ENCODE results near the gene APCDD1L.

APCDD1L gene

DNA sequence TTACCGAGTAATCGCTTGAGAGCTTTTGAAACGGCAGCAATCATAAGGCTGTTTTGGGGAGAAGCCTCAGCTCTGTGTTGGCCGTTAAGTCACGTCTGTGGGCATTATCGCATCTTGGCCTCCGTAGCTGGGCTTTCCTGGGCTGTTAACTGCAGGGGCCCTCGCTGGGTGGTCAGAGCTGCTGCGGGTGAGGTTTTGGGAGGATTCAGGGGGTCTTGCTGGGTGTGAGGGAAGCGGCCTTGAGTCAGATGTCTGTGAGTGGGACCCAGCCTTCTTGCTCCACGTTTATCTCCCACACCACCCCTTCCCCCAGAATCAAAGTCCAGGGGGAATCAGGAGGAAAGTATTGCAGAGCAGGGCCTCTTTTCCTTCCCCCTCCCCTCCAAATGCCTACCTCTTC lies 3.2 kb upstream of the APCDD1L start:
- TF ChIP-seq YY1 (IDR thresholded peaks at IDR 0.05; ENCODE audit: low read depth) (no peak), RAD21 (IDR thresholded peaks at IDR 0.05; ENCODE audit: low read depth) (no peak), CREB1 (IDR thresholded peaks at IDR 0.05; ENCODE audit: low read depth) (no peak), ZBTB7A (IDR thresholded peaks at IDR 0.05; ENCODE audit: low read depth) (no peak), TAF1 (IDR thresholded peaks at IDR 0.05; ENCODE audit: low read depth) (no peak), TCF12 (IDR thresholded peaks at IDR 0.05; ENCODE audit: low read depth) (no peak), CEBPB (IDR thresholded peaks at IDR 0.05) (no peak), EP300 (IDR thresholded peaks at IDR 0.05; ENCODE audit: borderline replicate concordance) (no peak), EGR1 (IDR thresholded peaks at IDR 0.05) (no peak), TEAD4 (IDR thresholded peaks at IDR 0.05) (no peak)
- TF ChIP-seq, protein P1, sequence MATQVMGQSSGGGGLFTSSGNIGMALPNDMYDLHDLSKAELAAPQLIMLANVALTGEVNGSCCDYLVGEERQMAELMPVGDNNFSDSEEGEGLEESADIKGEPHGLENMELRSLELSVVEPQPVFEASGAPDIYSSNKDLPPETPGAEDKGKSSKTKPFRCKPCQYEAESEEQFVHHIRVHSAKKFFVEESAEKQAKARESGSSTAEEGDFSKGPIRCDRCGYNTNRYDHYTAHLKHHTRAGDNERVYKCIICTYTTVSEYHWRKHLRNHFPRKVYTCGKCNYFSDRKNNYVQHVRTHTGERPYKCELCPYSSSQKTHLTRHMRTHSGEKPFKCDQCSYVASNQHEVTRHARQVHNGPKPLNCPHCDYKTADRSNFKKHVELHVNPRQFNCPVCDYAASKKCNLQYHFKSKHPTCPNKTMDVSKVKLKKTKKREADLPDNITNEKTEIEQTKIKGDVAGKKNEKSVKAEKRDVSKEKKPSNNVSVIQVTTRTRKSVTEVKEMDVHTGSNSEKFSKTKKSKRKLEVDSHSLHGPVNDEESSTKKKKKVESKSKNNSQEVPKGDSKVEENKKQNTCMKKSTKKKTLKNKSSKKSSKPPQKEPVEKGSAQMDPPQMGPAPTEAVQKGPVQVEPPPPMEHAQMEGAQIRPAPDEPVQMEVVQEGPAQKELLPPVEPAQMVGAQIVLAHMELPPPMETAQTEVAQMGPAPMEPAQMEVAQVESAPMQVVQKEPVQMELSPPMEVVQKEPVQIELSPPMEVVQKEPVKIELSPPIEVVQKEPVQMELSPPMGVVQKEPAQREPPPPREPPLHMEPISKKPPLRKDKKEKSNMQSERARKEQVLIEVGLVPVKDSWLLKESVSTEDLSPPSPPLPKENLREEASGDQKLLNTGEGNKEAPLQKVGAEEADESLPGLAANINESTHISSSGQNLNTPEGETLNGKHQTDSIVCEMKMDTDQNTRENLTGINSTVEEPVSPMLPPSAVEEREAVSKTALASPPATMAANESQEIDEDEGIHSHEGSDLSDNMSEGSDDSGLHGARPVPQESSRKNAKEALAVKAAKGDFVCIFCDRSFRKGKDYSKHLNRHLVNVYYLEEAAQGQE (IDR thresholded peaks at IDR 0.05; ENCODE audit: low read depth), result no peak
- TF ChIP-seq, protein P2, sequence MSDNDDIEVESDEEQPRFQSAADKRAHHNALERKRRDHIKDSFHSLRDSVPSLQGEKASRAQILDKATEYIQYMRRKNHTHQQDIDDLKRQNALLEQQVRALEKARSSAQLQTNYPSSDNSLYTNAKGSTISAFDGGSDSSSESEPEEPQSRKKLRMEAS (IDR thresholded peaks at IDR 0.05), result no peak
- TF ChIP-seq, protein P3, sequence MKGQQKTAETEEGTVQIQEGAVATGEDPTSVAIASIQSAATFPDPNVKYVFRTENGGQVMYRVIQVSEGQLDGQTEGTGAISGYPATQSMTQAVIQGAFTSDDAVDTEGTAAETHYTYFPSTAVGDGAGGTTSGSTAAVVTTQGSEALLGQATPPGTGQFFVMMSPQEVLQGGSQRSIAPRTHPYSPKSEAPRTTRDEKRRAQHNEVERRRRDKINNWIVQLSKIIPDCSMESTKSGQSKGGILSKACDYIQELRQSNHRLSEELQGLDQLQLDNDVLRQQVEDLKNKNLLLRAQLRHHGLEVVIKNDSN (IDR thresholded peaks at IDR 0.05), result no peak

DNA sequence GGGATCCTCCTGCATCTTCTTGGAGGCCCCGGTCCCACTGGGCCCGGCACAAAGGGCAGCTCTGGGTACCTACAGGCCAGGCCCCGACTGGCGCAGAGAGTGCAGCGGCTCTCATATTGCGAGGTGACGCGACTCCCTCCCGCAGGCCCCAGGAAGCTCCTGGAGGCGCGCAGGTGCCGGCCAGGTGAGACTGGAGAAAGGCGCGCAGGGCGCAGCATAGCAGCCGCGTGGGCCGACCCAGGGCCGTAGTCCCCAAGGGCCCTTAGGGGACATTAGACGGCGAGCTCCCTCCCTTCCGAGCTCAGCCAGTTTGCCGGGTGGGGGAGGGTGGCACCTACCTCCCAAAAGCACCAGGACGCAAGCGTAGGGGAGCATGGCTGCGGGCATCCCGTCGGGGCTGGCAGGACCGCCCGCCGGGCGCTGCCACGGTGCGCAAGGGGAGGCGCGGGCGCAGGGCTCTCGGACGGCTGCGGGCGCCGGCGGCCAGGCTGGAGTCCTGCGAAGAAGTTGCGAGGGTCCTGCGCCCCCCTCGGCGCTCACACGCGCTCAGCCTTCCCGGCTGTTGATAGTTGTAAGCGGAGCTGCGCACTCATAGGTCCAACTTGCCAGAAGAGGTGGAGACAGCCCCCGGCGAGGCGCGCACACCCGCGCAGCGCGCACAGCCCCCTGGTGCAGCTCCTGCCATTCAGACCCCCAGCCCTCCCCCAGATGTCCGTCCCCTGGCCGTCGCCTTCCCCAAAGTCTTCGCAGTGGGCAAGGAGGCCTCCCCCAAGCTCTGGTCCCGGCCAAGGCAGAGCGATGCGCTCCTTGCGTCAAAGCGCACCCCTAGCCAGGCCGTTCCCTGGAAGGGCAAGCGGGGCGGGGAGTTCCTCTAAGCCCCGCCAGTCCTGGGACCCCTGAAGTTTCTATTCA lies 622 bp downstream of the APCDD1L start:
- TF ChIP-seq ZBTB7A (IDR thresholded peaks at IDR 0.05; ENCODE audit: low read depth) (no peak), TCF12 (IDR thresholded peaks at IDR 0.05; ENCODE audit: low read depth) (no peak), TAF1 (IDR thresholded peaks at IDR 0.05; ENCODE audit: low read depth) (no peak), NFIC (IDR thresholded peaks at IDR 0.05) (no peak), TEAD4 (IDR thresholded peaks at IDR 0.05) (no peak), EP300 (IDR thresholded peaks at IDR 0.05; ENCODE audit: borderline replicate concordance) (no peak), EGR1 (IDR thresholded peaks at IDR 0.05) (no peak), YY1 (IDR thresholded peaks at IDR 0.05; ENCODE audit: low read depth) (no peak), CEBPB (IDR thresholded peaks at IDR 0.05) (no peak), FOXM1 (IDR thresholded peaks at IDR 0.05; ENCODE audit: borderline replicate concordance, low read depth) (no peak), CREB1 (IDR thresholded peaks at IDR 0.05; ENCODE audit: low read depth) (no peak), RAD21 (IDR thresholded peaks at IDR 0.05; ENCODE audit: low read depth) (no peak)
- TF ChIP-seq, protein P2 (IDR thresholded peaks at IDR 0.05), result no peak

DNA sequence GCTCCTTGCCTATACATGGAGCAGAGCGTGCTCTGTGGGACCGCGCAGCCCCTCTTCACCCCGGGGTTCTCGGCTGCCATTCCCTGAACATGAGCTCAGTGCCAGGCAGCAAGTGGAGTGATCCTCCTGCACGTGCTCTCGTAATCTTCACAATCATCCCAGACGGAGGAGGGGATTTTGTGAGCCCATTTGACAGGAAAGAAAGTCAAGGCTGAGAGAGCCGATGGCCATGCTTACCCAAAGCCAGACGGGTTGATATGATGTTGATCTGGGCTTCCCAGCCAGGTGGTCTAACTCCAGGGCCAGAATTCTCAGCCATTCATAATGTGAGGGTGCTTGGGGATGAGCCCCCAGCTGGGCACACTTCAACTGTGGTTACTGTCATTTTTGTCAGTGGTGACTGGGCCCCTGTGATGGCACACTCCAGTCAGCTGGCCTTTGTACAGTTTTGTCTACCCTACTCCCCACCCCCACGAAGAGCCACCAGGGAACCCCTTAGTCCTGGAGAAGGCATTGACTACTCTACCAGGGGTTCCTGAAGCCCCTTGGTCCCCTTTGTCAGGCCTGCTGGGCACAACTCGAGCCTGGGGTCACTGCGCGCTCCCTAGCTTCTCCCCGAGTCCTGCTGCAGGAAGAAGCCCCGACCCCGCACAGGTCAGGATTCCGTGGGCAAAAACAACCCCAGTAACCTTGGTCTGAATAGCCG lies 1.5 kb downstream of the APCDD1L start:
- TF ChIP-seq FOXM1 (IDR thresholded peaks at IDR 0.05; ENCODE audit: borderline replicate concordance, low read depth) (no peak), CEBPB (IDR thresholded peaks at IDR 0.05) (no peak), TAF1 (IDR thresholded peaks at IDR 0.05; ENCODE audit: low read depth) (no peak), YY1 (IDR thresholded peaks at IDR 0.05; ENCODE audit: low read depth) (no peak), ZBTB7A (IDR thresholded peaks at IDR 0.05; ENCODE audit: low read depth) (no peak), TCF12 (IDR thresholded peaks at IDR 0.05; ENCODE audit: low read depth) (no peak)

DNA sequence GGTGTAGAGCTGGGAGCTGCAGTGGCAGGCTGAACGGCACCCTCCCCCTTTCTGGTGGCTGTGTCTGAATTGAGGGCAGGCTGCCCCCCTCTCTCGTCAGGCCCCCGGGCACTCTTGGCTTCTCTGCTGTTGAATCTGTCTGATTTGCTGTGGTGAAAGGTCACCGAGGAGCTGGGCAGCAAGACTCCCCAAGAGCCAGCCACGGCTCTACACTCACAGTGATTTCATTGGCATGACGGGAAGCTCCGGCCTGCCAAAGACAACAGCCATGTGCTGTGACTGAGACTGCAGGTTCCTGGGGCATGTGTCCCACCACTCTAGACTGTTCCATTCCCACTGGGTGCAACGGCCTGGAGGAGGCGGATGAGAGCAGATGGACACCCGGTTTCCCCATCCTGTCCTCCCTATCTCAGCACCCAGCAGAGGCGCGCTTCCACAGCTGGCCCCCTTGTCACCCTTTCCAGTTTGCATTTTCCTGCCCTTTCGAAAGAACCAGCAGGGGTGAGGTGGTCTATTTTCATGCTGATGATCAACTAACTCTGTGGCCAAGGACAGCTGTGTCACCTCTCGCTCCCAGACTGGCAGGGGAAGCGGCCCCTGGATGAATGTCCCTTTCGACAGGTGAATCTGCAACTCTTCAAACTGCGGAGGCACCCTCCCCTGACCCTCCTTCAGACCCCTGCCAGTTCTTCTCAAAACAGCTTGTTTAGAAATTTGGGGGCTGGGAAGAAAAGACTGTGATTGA lies 2.2 kb downstream of the APCDD1L start:
- TF ChIP-seq, protein P1 (IDR thresholded peaks at IDR 0.05; ENCODE audit: low read depth), result no peak
- TF ChIP-seq EP300 (IDR thresholded peaks at IDR 0.05; ENCODE audit: borderline replicate concordance), result no peak
- TF ChIP-seq CREB1 (IDR thresholded peaks at IDR 0.05; ENCODE audit: low read depth), result no peak

DNA sequence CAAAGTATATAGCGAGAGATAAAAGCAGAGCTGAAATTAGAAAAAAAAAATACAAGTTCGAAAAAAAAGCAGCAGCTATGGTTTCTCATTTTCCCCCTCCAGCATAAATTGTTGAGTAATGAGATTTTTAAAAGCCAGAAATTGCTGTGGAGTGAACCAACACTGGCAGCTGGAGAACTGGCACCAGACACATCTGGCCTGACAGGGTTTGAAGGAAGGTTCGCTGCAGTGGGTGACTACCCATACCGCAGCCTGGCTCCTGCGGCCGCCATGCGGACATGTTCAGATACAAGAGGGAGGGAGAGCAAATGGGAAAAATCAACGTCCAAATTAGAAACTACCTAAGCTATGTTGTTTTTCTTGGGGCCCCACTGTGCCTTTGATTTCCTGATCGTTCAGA lies 3.3 kb downstream of the APCDD1L start:
- TF ChIP-seq TAF1 (IDR thresholded peaks at IDR 0.05; ENCODE audit: low read depth), result no peak
- TF ChIP-seq NFIC (IDR thresholded peaks at IDR 0.05), result no peak
- no peak for TF ChIP-seq FOXM1 (IDR thresholded peaks at IDR 0.05; ENCODE audit: borderline replicate concordance, low read depth)
- TF ChIP-seq CREB1 (IDR thresholded peaks at IDR 0.05; ENCODE audit: low read depth), result no peak
- TF ChIP-seq YY1 (IDR thresholded peaks at IDR 0.05; ENCODE audit: low read depth), result no peak
- no peak for TF ChIP-seq EP300 (IDR thresholded peaks at IDR 0.05; ENCODE audit: borderline replicate concordance)
- no peak for TF ChIP-seq TEAD4 (IDR thresholded peaks at IDR 0.05)
- TF ChIP-seq, protein P1 (IDR thresholded peaks at IDR 0.05; ENCODE audit: low read depth), result no peak
- TF ChIP-seq CEBPB (IDR thresholded peaks at IDR 0.05), result no peak
- TF ChIP-seq RAD21 (IDR thresholded peaks at IDR 0.05; ENCODE audit: low read depth), result no peak

Data from Ishikawa (cell line).